Fibroblast of pulmonary artery (primary cell): ENCODE results near the gene SLC10A6.

Source experiments
- DNase-seq: peaks from one replicate; pipeline ENCODE4 v3.0.0-alpha.2; 2010; ENCODE audit warnings: low read depth
- H3K4me3 ChIP-seq: replicated peaks from 2 replicates; pipeline ENCODE4 v1.5.1; 2011; ENCODE audit warnings: low read depth, mild to moderate bottlenecking, control low read depth, low read length, moderate library complexity
- TF ChIP-seq, protein P1 (sequence below): IDR thresholded peaks from 2 replicates; pipeline ENCODE4 v1.5.1; 2011; ENCODE audit warnings: mild to moderate bottlenecking, control low read depth, low read length, inconsistent platforms; ENCODE audit errors: missing control alignments

The SLC10A6 gene

DNA sequence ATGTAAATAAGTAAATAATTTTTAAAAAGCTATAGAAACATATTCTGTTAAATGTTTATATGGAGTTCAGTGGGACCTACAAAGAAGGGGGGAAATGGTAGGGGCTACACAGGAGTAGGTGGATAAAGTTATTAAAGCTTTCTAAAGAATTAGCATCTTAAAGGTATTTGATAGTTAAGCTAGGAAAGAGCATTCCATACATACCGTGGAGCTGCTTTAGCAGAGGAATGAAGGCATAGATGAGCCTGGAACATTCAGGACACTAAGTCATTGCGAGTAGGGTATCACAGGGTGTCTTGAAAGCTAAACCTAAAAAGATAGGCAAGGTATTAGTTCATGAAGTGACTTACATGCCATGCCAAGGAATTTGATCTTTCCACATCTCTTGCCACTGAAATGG lies 60.4 kb downstream of the SLC10A6 start:
- DNase-seq, result no peak
- no peak overlapping the region for H3K4me3 ChIP-seq
- TF ChIP-seq, protein P1, sequence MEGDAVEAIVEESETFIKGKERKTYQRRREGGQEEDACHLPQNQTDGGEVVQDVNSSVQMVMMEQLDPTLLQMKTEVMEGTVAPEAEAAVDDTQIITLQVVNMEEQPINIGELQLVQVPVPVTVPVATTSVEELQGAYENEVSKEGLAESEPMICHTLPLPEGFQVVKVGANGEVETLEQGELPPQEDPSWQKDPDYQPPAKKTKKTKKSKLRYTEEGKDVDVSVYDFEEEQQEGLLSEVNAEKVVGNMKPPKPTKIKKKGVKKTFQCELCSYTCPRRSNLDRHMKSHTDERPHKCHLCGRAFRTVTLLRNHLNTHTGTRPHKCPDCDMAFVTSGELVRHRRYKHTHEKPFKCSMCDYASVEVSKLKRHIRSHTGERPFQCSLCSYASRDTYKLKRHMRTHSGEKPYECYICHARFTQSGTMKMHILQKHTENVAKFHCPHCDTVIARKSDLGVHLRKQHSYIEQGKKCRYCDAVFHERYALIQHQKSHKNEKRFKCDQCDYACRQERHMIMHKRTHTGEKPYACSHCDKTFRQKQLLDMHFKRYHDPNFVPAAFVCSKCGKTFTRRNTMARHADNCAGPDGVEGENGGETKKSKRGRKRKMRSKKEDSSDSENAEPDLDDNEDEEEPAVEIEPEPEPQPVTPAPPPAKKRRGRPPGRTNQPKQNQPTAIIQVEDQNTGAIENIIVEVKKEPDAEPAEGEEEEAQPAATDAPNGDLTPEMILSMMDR, result no peak

DNA sequence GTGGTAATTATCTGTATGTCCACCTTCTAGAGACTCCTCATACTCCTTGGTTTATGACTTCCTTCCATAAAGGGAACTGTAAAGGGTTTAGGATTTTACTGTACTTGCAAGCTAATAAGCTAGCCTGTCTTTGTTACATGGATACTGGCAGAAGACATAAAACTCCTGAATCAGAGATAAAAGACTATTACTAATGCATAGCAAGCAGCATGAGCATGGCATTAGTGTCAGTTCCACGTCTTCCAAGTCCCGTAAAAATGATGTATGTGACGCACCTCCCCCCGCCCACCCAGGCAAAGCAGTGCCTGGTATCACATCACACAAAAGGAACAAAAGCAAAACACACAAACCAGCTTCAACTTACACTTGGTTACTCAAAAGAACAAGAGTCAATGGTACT lies 71.0 kb downstream of the SLC10A6 start:
- no peak overlapping the region for H3K4me3 ChIP-seq
- TF ChIP-seq, protein P1, result no peak
- no peak for DNase-seq

DNA sequence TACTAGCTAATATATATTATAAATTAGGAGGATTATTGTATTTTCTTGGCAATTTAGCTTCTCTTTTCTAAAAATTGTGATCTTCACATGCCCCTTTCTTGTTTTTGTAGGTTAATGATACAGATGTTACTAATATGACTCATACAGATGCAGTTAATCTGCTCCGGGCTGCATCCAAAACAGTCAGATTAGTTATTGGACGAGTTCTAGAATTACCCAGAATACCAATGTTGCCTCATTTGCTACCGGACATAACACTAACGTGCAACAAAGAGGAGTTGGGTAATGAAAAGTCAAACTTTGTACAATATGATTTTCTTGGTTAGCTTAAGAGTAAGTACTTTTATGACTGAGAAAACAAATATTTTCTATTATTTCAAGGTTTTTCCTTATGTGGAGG lies 74.1 kb downstream of the SLC10A6 start:
- DNase-seq, result no peak
- H3K4me3 ChIP-seq, result no peak overlapping the region
- TF ChIP-seq, protein P1, result no peak
